Measurements from ENCODE around the gene NT5DC3. TPM values are rescaled to one million over a fixed set of nuclear protein-coding genes. Genes with fewer than 3 reads are reported as not detected.

NT5DC3 gene
- total RNA-seq, 3 donors from 2014 or later = 13.7 to 283 (median 18.0) TPM

DNA sequence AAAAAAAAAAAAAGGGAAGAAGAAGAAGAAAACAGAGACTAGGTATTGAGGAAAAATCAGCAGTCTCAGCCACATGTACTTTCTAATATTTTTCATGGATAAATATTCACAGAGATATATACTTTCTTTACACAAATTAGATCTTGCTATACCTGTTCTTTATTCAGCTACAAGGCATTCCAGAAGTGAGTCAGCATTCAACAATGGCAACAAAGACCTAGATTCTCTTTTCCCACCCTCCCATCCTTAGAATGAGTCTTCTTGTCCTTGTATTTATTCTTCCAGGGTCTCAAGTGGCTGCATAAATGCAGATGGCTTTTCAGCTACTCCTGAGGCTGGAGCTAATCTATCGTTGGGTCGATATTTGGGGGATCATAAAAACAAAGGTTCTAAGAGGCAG, 93.0 kb downstream of the NT5DC3 start:
- no peaks in the 10 kb centered on the region for H3K4me1 ChIP-seq (ENCODE audit: low read depth)
- ATAC-seq = no peak
- TF ChIP-seq CTCF (IDR thresholded peaks at IDR 0.05) = no peak

DNA sequence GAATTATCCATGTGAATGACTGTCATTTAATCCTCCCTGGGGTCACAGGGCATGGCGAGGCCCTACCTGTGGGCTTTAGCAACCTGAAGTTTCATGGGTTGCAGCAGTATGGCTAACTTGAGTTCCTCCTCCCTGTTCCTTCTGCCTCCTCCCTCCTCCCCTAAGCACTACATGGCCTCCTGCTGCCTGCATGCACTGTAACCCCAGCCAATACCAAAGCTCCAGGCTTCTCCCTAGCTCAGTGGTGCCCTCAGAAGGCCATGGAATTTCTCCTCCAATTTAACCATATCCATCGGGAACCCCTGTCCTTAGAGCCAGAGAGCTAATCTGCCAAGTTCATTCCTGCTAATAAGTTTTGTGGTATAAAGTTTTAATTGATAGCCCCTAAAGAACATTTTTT, 95.1 kb downstream of the NT5DC3 start:
- H3K9me3 ChIP-seq = no peaks in the 10 kb centered on the region
- H3K4me1 ChIP-seq (ENCODE audit: low read depth) = no peaks in the 10 kb centered on the region
- TF ChIP-seq CTCF (IDR thresholded peaks at IDR 0.05) = no peak
- ATAC-seq = no peak
- no peaks in the 10 kb centered on the region for H3K36me3 ChIP-seq (ENCODE audit: low read depth)
- intact Hi-C loops (cut with DNase I, micrococcal nuclease) = no loop called here
- DNase-seq = peak in 1 of 3 donors; percentile 10
- no peak overlapping the region for H3K4me3 ChIP-seq

More for the DNA sequence above, 93.0 kb downstream of the NT5DC3 start:
- DNase-seq = no peak
- no peaks in the 10 kb centered on the region for H3K9me3 ChIP-seq
- no peak overlapping the region for H3K4me3 ChIP-seq
- H3K36me3 ChIP-seq (ENCODE audit: low read depth) = no peaks in the 10 kb centered on the region
- intact Hi-C loops (cut with DNase I, micrococcal nuclease) = no loop called here

- Histone ChIP-seq H3K9me3 (no peaks in the 10 kb centered on the region), H3K36me3 (ENCODE audit: low read depth) (no peaks in the 10 kb centered on the region), H3K4me1 (ENCODE audit: low read depth) (no peaks in the 10 kb centered on the region), H3K4me3 (no peak overlapping the region)
- ATAC-seq = no peak
- DNase-seq = no peak
- intact Hi-C loops (cut with DNase I, micrococcal nuclease) = no loop called here
- TF ChIP-seq CTCF (IDR thresholded peaks at IDR 0.05) = no peak
These were observed 97.2 kb downstream of the NT5DC3 start for GRCh38 chr12:103743788-103744187.

GRCh38 chr12:103742349-103742932, 98.6 kb downstream of the NT5DC3 start:
- ATAC-seq = peak; percentile 95
- Histone ChIP-seq H3K4me1 (ENCODE audit: low read depth) (no peaks in the 10 kb centered on the region), H3K36me3 (ENCODE audit: low read depth) (no peaks in the 10 kb centered on the region), H3K9me3 (no peaks in the 10 kb centered on the region), H3K4me3 (no peak overlapping the region)
- peak in 2 of 3 donors; percentile 41 to 78 for DNase-seq
- intact Hi-C loops (cut with DNase I, micrococcal nuclease) = no loop called here
- no peak for TF ChIP-seq CTCF (IDR thresholded peaks at IDR 0.05)

GRCh38 chr12:103737881-103738280, 103.2 kb downstream of the NT5DC3 start:
- intact Hi-C loops (cut with DNase I, micrococcal nuclease) = no loop called here
- ATAC-seq = no peak
- no peak for TF ChIP-seq CTCF (IDR thresholded peaks at IDR 0.05)
- no peak overlapping the region for H3K4me3 ChIP-seq
- H3K9me3 ChIP-seq = no peaks in the 10 kb centered on the region
- no peaks in the 10 kb centered on the region for H3K4me1 ChIP-seq (ENCODE audit: low read depth)
- H3K36me3 ChIP-seq (ENCODE audit: low read depth) = no peaks in the 10 kb centered on the region
- no peak for DNase-seq

- TF ChIP-seq CTCF (IDR thresholded peaks at IDR 0.05) = no peak
- no peaks in the 10 kb centered on the region for H3K4me1 ChIP-seq (ENCODE audit: low read depth)
- no peaks in the 10 kb centered on the region for H3K36me3 ChIP-seq (ENCODE audit: low read depth)
- intact Hi-C loops (cut with DNase I, micrococcal nuclease) = no loop called here
- H3K4me3 ChIP-seq = no peak overlapping the region
- no peaks in the 10 kb centered on the region for H3K9me3 ChIP-seq
- ATAC-seq (no peak), DNase-seq (no peak)
These were observed 104.5 kb downstream of the NT5DC3 start for GRCh38 chr12:103736572-103736971.

All from mucosa of descending colon (tissue), 3 donors.